ENCODE results near the gene PDZD2. TPM values are rescaled to one million over a fixed set of nuclear protein-coding genes. Genes with fewer than 3 reads are reported as not detected.

Gene PDZD2
- total RNA-seq, 1 experiment from 2014 or later, result 2.1 TPM

- no peaks in the 10 kb centered on the region for H3K27me3 ChIP-seq (ENCODE audit: control insufficient read depth, insufficient read depth, low read length)
- DNase-seq, result no peak
- H3K4me3 ChIP-seq (ENCODE audit: insufficient read depth, low read depth, low read length), result no peak overlapping the region
- H3K36me3 ChIP-seq (replicated peaks; ENCODE audit: control insufficient read depth, insufficient read depth, low read length), result no peaks in the 10 kb centered on the region
These were observed 167.0 kb downstream of the PDZD2 start for GRCh38 chr5:31805785-31806400.

GRCh38 chr5:31806561-31806960, 167.6 kb downstream of the PDZD2 start:
- H3K4me3 ChIP-seq (ENCODE audit: insufficient read depth, low read depth, low read length), result no peak overlapping the region
- DNase-seq, result no peak
- no peaks in the 10 kb centered on the region for H3K36me3 ChIP-seq (replicated peaks; ENCODE audit: control insufficient read depth, insufficient read depth, low read length)
- no peaks in the 10 kb centered on the region for H3K27me3 ChIP-seq (ENCODE audit: control insufficient read depth, insufficient read depth, low read length)

- H3K27me3 ChIP-seq (ENCODE audit: control insufficient read depth, insufficient read depth, low read length), result no peaks in the 10 kb centered on the region
- H3K4me3 ChIP-seq (ENCODE audit: insufficient read depth, low read depth, low read length), result no peak overlapping the region
- H3K36me3 ChIP-seq (replicated peaks; ENCODE audit: control insufficient read depth, insufficient read depth, low read length), result no peaks in the 10 kb centered on the region
- no peak for DNase-seq
These were observed 169.0 kb downstream of the PDZD2 start for GRCh38 chr5:31807789-31808540.

- Histone ChIP-seq H3K36me3 (replicated peaks; ENCODE audit: control insufficient read depth, insufficient read depth, low read length) (no peaks in the 10 kb centered on the region), H3K4me3 (ENCODE audit: insufficient read depth, low read depth, low read length) (no peak overlapping the region), H3K27me3 (ENCODE audit: control insufficient read depth, insufficient read depth, low read length) (no peaks in the 10 kb centered on the region)
- peak; percentile 86 for DNase-seq
These were observed 170.3 kb downstream of the PDZD2 start for GRCh38 chr5:31809050-31809870.

GRCh38 chr5:31811210-31811609, 172.3 kb downstream of the PDZD2 start:
- Histone ChIP-seq H3K27me3 (ENCODE audit: control insufficient read depth, insufficient read depth, low read length) (no peaks in the 10 kb centered on the region), H3K4me3 (ENCODE audit: insufficient read depth, low read depth, low read length) (no peak overlapping the region), H3K36me3 (replicated peaks; ENCODE audit: control insufficient read depth, insufficient read depth, low read length) (no peaks in the 10 kb centered on the region)
- no peak for DNase-seq

GRCh38 chr5:31815376-31815775, 176.4 kb downstream of the PDZD2 start:
- no peak for DNase-seq
- Histone ChIP-seq H3K4me3 (ENCODE audit: insufficient read depth, low read depth, low read length) (no peak overlapping the region), H3K36me3 (replicated peaks; ENCODE audit: control insufficient read depth, insufficient read depth, low read length) (no peaks in the 10 kb centered on the region), H3K27me3 (ENCODE audit: control insufficient read depth, insufficient read depth, low read length) (no peaks in the 10 kb centered on the region)

- Histone ChIP-seq H3K4me3 (ENCODE audit: insufficient read depth, low read depth, low read length) (no peak overlapping the region), H3K27me3 (ENCODE audit: control insufficient read depth, insufficient read depth, low read length) (no peaks in the 10 kb centered on the region), H3K36me3 (replicated peaks; ENCODE audit: control insufficient read depth, insufficient read depth, low read length) (no peaks in the 10 kb centered on the region)
- DNase-seq, result peak; percentile 28
These were observed 181.1 kb downstream of the PDZD2 start for GRCh38 chr5:31819926-31820516.

GRCh38 chr5:31823472-31823871, 184.5 kb downstream of the PDZD2 start:
- H3K36me3 ChIP-seq (replicated peaks; ENCODE audit: control insufficient read depth, insufficient read depth, low read length), result no peaks in the 10 kb centered on the region
- no peaks in the 10 kb centered on the region for H3K27me3 ChIP-seq (ENCODE audit: control insufficient read depth, insufficient read depth, low read length)
- no peak for DNase-seq

GRCh38 chr5:31824869-31825517, 186.1 kb downstream of the PDZD2 start:
- Histone ChIP-seq H3K4me3 (ENCODE audit: insufficient read depth, low read depth, low read length) (no peak overlapping the region), H3K36me3 (replicated peaks; ENCODE audit: control insufficient read depth, insufficient read depth, low read length) (no peaks in the 10 kb centered on the region), H3K27me3 (ENCODE audit: control insufficient read depth, insufficient read depth, low read length) (no peaks in the 10 kb centered on the region)
- DNase-seq, result no peak

More at GRCh38 chr5:31823472-31823871, 184.5 kb downstream of the PDZD2 start:
- H3K4me3 ChIP-seq (ENCODE audit: insufficient read depth, low read depth, low read length), result no peak overlapping the region

GRCh38 chr5:31825518-31826068, 186.7 kb downstream of the PDZD2 start:
- DNase-seq, result peak; percentile 51
- Histone ChIP-seq H3K27me3 (ENCODE audit: control insufficient read depth, insufficient read depth, low read length) (no peaks in the 10 kb centered on the region), H3K4me3 (ENCODE audit: insufficient read depth, low read depth, low read length) (no peak overlapping the region), H3K36me3 (replicated peaks; ENCODE audit: control insufficient read depth, insufficient read depth, low read length) (no peaks in the 10 kb centered on the region)

GRCh38 chr5:31827867-31828266, 188.9 kb downstream of the PDZD2 start:
- H3K36me3 ChIP-seq (replicated peaks; ENCODE audit: control insufficient read depth, insufficient read depth, low read length), result no peaks in the 10 kb centered on the region
- no peaks in the 10 kb centered on the region for H3K27me3 ChIP-seq (ENCODE audit: control insufficient read depth, insufficient read depth, low read length)
- H3K4me3 ChIP-seq (ENCODE audit: insufficient read depth, low read depth, low read length), result no peak overlapping the region
- DNase-seq, result no peak

GRCh38 chr5:31832966-31833365, 194.0 kb downstream of the PDZD2 start:
- DNase-seq, result no peak
- H3K4me3 ChIP-seq (ENCODE audit: insufficient read depth, low read depth, low read length), result no peak overlapping the region
- H3K27me3 ChIP-seq (ENCODE audit: control insufficient read depth, insufficient read depth, low read length), result no peaks in the 10 kb centered on the region
- no peaks in the 10 kb centered on the region for H3K36me3 ChIP-seq (replicated peaks; ENCODE audit: control insufficient read depth, insufficient read depth, low read length)

- H3K36me3 ChIP-seq (replicated peaks; ENCODE audit: control insufficient read depth, insufficient read depth, low read length), result no peaks in the 10 kb centered on the region
- no peak overlapping the region for H3K4me3 ChIP-seq (ENCODE audit: insufficient read depth, low read depth, low read length)
- H3K27me3 ChIP-seq (ENCODE audit: control insufficient read depth, insufficient read depth, low read length), result no peaks in the 10 kb centered on the region
- no peak for DNase-seq
These were observed 194.8 kb downstream of the PDZD2 start for GRCh38 chr5:31833710-31834109.

Data from H7 (cell line).